ENCODE data around the gene KLK6. TPM values are rescaled to one million over a fixed set of nuclear protein-coding genes. Genes with fewer than 3 reads are reported as not detected.
A peak's percentile ranks its signal among the peaks of the same experiment; 100 is the strongest.

The KLK6 gene
- total RNA-seq, 1 experiment from 2014 or later = not detected

DNA sequence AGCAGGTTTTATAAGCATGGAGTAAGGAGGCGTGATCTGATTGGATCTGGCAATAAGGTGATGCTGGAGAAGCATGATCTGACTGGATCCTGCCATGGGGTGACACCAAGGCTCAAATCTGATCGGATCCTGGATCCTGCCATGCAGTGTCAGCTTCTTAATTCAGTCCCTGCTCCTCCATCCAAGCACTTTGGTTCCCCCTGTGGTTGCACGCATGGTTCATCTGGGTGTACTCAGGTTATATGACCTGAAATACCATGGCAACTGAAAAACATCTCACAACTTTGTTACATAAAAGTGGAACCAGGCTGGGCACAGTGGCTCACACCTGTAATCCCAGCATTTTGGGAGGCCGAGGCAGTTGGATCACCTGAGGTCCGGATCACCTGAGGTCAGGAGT, 40.6 kb downstream of the KLK6 start:
- in situ Hi-C loops (cut with HindIII; ENCODE audit: low pct_unique_long_range_greater_than_20kb, low sequenced_read_pairs) = no loop called here

GRCh38 chr19:50926144-50926543, 43.2 kb downstream of the KLK6 start:
- in situ Hi-C loops (cut with HindIII; ENCODE audit: low pct_unique_long_range_greater_than_20kb, low sequenced_read_pairs) = no loop called here

More for the DNA sequence above, 40.6 kb downstream of the KLK6 start:
- DNase-seq (ENCODE audit: low read depth, low spot score) = no peak

GRCh38 chr19:50925734-50926133, 43.7 kb downstream of the KLK6 start:
- in situ Hi-C loops (cut with HindIII; ENCODE audit: low pct_unique_long_range_greater_than_20kb, low sequenced_read_pairs) = no loop called here
- DNase-seq (ENCODE audit: low read depth, low spot score) = no peak

More at GRCh38 chr19:50926144-50926543, 43.2 kb downstream of the KLK6 start:
- no peak for DNase-seq (ENCODE audit: low read depth, low spot score)

DNA sequence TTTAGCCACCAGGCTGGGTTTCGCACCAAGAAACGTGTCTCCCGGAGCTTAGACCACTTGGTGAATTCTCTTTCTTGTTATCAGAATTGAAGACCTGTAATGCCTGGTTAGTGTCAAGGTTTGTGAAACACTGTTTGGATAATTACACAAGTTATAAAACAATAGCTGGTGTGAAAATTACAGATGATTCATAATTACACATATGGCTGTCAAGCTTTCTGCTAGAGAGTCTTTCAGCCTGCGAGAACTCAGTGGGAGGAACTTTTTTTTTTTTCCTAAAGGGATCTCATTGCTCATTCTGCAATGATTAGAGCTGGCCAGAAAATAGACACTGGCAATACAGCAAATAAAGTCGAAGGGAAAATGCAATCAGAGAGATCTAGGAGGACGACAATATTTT, 44.8 kb downstream of the KLK6 start:
- in situ Hi-C loops (cut with HindIII; ENCODE audit: low pct_unique_long_range_greater_than_20kb, low sequenced_read_pairs) = no loop called here
- no peak for DNase-seq (ENCODE audit: low read depth, low spot score)

DNA sequence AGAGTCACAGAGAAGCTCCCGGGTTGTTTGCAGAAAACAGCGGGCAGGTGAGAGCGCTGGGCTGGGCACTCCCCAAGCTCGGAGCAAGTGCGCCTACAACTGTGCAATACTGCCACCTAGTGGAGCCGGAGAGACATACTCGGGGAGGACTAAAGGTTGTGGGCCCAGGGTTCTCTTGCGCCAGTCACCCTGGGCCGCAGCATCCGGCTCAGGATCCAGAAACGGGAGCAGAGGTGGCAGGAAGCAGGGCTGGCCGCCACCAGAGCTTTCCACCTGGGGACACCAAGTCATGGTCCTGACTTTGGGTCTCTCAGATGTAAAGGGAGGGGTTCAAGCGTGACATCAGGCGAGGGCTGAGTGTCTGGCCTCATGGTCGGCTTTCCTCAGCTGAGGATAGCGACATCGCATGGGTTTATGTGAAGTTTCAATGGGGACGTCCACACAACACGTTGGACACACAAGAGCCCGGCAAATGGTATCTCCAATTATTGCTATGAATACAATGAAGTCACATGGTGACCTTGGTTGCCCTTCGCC, 47.0 kb downstream of the KLK6 start:
- peak; percentile 91 for DNase-seq (ENCODE audit: low read depth, low spot score)
- in situ Hi-C loops (cut with HindIII; ENCODE audit: low pct_unique_long_range_greater_than_20kb, low sequenced_read_pairs) = no loop called here

DNA sequence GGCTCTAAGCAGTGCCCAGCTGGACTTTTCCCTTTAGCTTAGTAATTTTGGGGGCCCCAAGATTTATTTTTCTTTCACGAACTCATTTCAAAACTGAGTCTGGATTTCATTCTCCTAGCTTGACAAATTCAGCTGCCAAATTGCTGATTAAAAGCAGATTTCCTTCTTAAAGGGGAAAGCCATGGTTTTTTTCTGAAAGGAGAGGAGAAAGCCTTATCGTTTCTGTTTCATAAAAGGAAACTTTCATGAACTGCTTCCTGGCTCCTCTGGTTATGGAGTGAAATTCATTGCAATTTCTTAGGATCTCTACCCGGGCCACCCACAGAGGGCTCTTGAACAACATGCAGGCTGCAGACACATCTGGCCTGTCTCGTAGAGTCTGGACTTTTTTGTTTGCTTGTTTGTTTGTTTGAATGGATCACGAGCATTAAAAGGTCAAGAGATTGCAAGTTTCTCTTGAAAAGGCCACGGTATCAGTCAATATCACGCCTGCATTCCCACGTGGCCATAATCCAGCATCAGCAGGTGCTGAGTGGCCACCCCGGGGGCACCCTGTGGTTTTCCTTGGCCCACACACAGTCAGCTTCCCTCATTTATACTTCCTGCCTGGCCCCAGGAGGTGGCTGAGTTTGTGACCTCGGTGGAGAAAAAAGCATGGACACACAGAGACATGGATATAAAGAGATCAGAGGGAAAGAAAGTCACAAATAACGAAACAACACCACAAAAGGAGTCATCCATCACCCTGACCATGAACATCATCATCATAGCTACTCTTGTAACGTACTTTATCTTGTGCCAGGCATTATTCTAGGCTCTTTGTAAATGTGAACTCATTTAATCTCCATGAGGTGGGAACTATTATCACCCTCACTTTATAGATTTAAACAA, 47.7 kb downstream of the KLK6 start:
- in situ Hi-C loops (cut with HindIII; ENCODE audit: low pct_unique_long_range_greater_than_20kb, low sequenced_read_pairs) = no loop called here
- DNase-seq (ENCODE audit: low read depth, low spot score) = peak; percentile 89

GRCh38 chr19:50916069-50916468, 53.3 kb downstream of the KLK6 start:
- in situ Hi-C loops (cut with HindIII; ENCODE audit: low pct_unique_long_range_greater_than_20kb, low sequenced_read_pairs) = no loop called here

DNA sequence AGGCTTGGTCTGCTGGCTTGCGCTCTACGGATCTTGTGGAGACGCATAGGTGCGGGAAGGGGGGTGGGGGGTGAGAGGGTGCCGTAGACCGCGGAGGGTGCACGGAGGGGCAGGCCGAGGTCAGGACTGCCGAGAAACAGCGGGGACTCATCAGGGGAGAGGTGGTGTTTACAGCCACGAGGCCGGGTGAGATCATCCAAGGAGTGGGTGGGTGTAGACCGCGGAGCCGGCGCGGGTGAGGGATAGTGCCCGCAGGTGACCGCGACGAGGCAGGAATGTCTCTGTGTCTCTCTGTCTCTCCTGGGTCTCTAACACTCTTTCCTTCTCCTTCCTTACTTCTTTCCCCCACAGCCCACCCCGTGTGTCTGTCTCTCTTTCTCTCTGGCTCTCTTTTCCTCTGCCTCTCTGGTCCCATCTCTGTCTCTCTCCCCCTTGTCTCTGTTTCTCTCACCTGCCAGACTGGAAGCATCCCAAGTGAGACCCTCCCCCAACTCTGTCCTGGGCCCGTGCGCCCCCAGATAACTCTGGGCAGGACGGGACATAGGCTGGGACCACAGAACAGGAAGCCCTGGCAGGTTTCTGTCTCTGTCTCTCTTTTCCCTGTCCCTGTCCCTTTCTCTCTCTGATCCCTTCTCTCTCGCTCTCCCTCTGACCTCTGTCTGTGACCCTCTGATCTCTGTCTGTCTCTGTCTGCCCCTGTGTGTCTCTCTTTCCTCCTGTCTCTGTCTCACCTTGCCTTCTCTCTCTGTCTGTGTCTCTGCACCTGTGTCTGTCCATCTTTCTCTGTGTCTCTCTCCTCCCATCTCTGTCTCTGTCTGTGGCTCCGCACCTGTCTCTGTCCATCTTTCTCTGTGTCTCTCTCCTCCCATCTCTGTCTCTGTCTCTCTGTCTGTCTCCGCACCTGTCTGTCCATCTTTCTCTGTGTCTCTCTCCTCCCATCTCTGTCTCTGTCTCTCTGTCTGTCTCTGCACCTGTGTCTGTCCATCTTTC, 56.4 kb downstream of the KLK6 start:
- in situ Hi-C loops (cut with HindIII; ENCODE audit: low pct_unique_long_range_greater_than_20kb, low sequenced_read_pairs) = no loop called here
- no peak for DNase-seq (ENCODE audit: low read depth, low spot score)

More at GRCh38 chr19:50916069-50916468, 53.3 kb downstream of the KLK6 start:
- DNase-seq (ENCODE audit: low read depth, low spot score) = no peak

GRCh38 chr19:50912102-50912599, 57.2 kb downstream of the KLK6 start:
- in situ Hi-C loops (cut with HindIII; ENCODE audit: low pct_unique_long_range_greater_than_20kb, low sequenced_read_pairs) = no loop called here
- DNase-seq (ENCODE audit: low read depth, low spot score) = no peak

- DNase-seq (ENCODE audit: low read depth, low spot score) = no peak
- in situ Hi-C loops (cut with HindIII; ENCODE audit: low pct_unique_long_range_greater_than_20kb, low sequenced_read_pairs) = no loop called here
These were observed 57.9 kb downstream of the KLK6 start, which contains the start of gene KLK4 for GRCh38 chr19:50911206-50912101. KLK4 (minus strand) TSS chr19:50911395; CDS start chr19:50910738, 657 bp downstream.

GRCh38 chr19:50910722-50911121, 58.7 kb downstream of the KLK6 start:
- no peak for DNase-seq (ENCODE audit: low read depth, low spot score)
- in situ Hi-C loops (cut with HindIII; ENCODE audit: low pct_unique_long_range_greater_than_20kb, low sequenced_read_pairs) = no loop called here

DNA sequence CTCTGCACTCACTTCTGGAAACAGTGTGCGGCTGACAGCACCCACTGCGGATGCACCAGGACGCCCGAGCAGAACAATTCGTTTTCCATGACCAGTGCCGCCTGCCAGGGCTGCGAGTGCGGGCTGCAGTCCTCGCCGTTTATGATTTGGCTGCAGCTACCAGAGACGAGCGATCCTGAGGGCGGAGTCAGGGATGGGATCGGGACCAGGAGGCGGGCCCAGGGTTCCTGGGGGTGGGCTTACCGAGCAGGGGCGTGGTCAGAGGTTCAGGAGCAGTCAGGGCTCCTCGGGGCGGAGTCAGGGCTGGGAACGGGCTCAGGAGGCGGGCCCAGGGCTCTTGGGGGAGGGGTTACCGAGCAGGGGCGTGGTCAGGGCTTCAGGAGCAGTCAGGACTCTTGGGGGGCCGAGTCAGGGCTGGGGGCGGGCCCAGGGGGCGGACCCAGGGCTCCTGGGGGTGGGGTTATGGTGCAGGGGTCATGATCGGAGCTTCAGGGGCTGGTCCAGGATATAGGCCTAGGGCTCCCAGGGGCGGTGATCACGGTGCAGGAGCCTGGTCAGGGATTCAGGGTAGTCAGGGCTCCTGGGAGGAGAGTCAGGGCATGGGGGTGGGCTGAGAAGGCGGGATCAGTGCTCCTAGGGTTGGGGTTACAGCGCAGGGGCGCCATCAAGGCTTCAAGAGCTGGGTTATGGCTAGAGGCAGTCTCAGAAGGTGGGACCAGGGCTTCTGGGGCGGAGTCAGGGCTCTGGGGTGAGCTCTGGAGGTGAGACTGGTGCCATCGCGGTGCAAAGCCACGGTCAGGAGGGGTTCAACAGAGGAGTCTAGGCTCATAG, 59.9 kb downstream of the KLK6 start:
- peak; percentile 88 for DNase-seq (ENCODE audit: low read depth, low spot score)

More for the DNA sequence above, 59.9 kb downstream of the KLK6 start:
- in situ Hi-C loops (cut with HindIII; ENCODE audit: low pct_unique_long_range_greater_than_20kb, low sequenced_read_pairs) = no loop called here
